ENCODE data around the gene PRICKLE4.
A peak's percentile ranks its signal among the peaks of the same experiment; 100 is the strongest.

Gene PRICKLE4

DNA sequence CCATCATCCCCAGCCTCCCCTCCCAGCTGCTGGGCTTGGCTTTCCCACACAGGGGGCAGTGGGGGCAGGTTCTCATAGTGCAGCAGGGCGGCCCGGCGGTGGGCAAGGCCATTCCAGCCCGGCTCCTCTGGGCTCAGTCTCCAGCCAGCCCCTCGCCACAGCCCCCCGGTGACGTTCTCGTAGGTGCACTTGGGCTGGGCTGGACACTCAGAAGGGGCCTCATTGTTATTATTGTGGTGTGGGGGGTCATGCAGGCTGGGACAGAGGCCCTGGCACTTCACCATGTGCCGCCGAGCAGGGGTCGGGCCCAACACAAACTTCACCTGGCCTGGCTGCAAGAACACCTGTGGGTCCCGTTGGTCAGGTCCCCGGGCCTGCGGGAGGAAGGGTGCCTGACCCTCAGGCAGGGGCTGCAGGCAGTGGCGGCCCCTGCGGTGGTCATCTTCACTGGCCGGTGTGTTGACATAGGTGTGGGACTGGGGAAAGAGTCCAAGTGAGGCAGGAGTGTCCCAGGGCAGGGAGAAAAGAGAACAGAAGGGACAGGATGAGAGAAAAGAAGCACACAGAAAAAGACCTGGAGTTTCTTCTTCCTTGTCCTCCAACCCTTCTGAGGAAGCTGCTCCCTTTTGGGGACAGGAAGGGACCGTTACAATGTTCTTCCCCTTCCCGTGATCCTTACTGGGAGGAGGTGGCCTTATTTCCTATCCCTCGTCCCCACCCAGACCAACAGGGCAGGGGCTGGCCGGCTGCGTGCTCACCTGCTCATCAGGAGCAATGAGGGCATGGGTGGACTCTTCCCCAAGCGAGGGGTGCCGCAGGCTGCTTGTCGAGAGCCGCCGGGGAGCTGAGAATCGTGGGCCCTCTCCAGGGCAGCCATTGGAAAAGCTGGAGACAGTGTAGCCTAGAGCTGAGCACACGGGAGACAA lies 9.3 kb upstream of the PRICKLE4 start:
- no peak for DNase-seq (ENCODE audit: low read depth in 2 of 2)

- no peak for DNase-seq (ENCODE audit: low read depth in 2 of 2)
Observed at GRCh38 chr6:41774841-41775240, 5.7 kb upstream of the PRICKLE4 start.

- DNase-seq (ENCODE audit: low read depth in 2 of 2), result no peak
Observed at GRCh38 chr6:41775293-41775882, 5.2 kb upstream of the PRICKLE4 start.

GRCh38 chr6:41777551-41778285 lies 2.9 kb upstream of the PRICKLE4 start:
- DNase-seq (ENCODE audit: low read depth in 2 of 2), result no peak

GRCh38 chr6:41778895-41779294 lies 1.7 kb upstream of the PRICKLE4 start:
- DNase-seq (ENCODE audit: low read depth in 2 of 2), result no peak

- no peak for DNase-seq (ENCODE audit: low read depth in 2 of 2)
Observed at GRCh38 chr6:41779336-41779735, 1.2 kb upstream of the PRICKLE4 start.

DNA sequence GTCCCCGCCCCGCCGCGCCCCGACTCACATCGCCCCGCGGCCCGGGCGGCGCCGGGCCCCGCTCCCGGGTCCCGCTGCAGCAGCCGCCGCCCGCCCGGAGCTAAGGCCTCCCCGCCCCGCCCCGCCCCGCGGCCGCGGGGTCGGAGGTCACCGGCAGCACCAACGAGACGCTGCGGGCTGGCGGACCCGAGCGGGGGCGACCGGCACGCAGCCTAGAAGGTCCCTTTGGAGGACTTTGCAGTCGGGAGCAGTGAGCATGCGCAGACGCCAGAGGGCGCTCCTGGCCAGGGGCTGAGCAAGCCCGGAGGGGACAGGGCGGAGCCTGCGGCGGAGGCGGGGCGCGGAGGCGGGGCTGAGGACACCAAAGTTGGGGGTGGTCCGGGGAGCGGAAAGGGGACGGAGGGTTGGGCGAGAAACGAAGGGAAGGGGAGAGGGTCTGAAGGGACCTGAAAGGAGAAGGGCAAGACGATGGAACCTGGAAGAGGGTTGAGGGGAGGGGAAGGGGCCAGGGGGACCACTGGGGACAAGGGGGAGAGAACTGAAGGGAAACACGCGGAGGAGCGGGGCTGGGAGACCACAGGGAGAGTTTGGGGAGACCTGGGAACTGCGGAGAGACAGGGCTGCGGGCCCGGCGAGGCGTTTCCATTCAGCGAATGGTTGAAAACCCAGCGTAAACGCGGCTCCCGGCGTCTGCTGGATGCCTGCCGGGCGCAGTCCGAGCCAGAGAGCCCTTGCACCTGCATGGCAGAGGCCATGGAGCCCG lies 613 bp upstream of the PRICKLE4 start, which contains the start of gene FRS3:
TSS of gene FRS3 (minus strand) at position 113 of the 763 bp plus-strand sequence. CDS start 2,913 bp downstream, outside the sequence.
- peak; percentile 100 for DNase-seq (ENCODE audit: low read depth in 2 of 2)

DNA sequence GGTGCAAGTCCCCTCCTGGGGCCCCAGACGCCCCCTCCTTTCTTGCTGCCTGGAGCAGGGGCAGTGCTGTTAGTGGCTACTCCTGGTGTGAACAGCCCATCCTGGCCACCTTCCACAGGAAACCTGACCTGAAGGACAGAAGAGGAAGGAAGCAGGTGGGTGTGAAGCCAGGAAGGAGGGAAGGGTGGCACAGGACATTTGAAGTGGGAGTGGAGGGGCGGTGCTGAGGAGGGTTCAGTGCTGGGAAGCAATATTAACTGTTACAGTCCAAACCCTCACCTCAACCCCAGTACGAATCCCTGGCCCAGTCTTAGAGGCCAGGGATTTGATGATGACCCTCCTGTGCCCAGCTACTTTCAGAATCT lies 766 bp downstream of the PRICKLE4 start:
- no peak for DNase-seq (ENCODE audit: low read depth in 2 of 2)

DNA sequence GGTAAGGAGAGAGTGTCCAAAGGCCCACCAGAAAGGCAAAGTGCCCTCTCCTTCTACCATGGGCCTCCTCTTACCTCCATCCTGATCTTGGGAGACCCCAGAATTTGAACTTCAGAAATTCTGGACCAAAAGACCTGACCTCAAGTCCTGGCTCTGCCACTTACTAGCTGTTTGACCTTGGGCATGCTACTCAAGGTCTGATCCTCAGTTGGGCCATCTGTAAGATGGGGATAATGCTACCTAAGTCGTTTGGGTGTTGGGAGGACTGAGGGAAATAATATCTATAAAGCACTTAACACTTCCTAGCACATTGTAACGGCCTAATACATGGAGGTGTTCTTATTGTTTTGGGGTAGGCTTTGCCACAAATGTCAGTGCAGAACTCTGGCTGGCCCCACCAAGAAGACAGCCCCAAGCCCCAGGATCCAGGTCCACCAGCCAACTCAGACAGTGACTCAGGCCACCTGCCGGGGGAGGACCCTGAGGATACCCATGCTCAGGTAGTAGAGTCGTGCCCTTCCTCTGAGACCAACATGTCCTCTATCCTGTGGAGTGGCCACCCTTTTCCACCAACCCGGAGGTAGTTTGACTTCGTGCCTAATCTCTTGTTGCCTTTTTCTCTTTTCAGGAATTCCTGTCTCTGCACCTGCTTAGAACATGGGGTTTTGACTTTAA lies 2.7 kb downstream of the PRICKLE4 start:
- DNase-seq (ENCODE audit: low read depth in 2 of 2), result no peak

DNA sequence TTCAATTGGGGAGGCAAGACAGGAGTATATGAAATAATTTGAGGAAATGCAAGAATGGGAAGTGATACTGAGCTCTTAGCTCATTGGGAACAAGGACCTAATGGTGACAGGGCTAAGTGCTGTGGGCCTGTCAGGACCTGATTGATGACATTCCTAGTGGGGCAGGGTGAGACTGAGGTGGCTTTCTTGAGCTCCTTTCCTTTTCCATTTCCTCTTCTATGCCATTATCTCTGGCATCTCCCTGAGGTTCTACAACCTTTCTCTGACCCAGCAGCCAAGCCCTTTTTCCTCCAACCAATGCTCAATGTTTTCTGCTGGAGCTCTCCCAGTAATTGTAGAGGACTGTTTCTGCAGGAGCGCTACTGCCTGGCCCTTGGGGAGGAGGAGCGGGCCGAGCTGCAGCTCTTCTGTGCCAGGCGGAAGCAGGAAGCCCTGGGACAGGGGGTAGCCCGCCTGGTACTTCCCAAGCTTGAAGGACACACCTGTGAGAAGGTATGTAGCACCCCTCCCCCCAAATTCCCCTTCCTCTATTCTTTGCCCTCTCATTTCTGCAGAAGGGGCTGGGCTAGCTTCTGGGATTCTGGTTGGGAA lies 4.1 kb downstream of the PRICKLE4 start:
- DNase-seq (ENCODE audit: low read depth in 2 of 2), result no peak

GRCh38 chr6:41785254-41785653 lies 4.7 kb downstream of the PRICKLE4 start:
- DNase-seq (ENCODE audit: low read depth in 2 of 2), result no peak

- no peak for DNase-seq (ENCODE audit: low read depth in 2 of 2)
Observed at GRCh38 chr6:41785689-41786450, 5.3 kb downstream of the PRICKLE4 start.

DNA sequence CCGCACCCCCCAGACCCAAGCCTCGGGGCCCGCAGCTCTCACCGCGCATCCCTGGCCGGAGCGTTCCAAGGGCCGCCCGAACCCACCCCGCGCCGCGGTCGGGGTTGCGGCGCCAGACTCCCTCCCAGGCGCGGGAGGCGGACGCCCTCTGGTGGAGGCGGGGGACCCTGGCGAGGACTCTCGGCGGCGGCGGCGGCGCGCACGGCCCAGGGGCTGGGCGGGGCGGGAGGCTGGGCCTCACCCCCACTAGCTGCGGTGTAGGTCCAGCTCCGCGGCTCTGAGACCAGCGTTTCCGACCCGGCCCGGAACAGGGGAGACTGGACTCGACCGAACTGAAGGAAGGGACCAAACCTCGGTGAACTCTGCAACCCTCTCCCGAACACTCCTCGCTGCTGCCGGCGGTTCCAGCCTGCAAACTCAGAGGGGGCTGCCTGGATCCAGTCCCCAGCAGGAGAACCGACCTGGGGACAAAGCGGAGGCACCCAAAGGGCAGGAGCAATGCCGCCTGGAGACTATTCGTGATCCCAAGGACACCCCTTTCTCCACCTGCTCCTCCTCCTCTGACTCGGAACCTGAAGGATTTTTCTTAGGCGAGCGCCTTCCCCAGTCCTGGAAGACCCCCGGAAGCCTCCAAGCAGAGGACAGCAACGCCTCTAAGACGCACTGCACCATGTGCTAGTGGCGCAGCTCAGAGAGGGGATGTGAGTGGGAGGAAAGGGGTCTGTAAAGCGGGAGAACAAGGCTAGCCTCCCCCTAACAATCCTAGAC lies 6.1 kb downstream of the PRICKLE4 start:
- DNase-seq (ENCODE audit: low read depth in 2 of 2), result peak; percentile 86 to 89

DNA sequence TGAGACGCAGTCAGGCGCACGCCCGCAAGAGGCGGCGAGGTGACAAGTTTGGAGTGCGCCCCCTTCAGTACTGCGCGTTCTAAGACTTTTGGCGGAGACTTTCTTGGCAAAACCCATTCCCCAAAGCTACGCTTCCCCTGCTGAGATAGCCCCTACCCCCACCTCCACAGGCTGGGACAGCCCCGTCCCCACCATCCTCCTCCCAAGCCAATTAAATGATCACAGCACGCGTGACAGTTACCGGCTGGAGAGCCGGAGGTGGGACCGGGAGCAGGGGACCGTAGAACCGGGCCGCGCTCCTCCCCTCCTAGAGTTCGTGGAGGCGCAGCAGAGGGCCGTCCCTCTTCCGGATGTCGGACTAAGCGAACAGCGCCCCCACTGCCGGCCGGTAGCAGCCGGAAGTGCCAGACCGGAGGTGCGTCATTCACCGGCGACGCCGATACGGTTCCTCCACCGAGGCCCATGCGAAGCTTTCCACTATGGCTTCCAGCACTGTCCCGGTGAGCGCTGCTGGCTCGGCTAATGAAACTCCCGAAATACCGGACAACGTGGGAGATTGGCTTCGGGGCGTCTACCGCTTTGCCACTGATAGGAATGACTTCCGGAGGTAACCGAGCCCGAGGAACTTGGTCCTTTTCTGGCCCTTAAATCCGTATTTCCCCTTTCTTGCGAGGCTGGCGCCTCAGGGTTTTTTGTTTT lies 6.8 kb downstream of the PRICKLE4 start, which contains the start of gene TOMM6:
TSS of gene TOMM6 (plus strand) at position 476 of the 699 bp plus-strand sequence. CDS start at position 480, 4 bp downstream.
- DNase-seq (ENCODE audit: low read depth in 2 of 2), result peak; percentile 92 to 94

GRCh38 chr6:41789390-41789724 lies 8.8 kb downstream of the PRICKLE4 start:
- no peak for DNase-seq (ENCODE audit: low read depth in 2 of 2)

DNA sequence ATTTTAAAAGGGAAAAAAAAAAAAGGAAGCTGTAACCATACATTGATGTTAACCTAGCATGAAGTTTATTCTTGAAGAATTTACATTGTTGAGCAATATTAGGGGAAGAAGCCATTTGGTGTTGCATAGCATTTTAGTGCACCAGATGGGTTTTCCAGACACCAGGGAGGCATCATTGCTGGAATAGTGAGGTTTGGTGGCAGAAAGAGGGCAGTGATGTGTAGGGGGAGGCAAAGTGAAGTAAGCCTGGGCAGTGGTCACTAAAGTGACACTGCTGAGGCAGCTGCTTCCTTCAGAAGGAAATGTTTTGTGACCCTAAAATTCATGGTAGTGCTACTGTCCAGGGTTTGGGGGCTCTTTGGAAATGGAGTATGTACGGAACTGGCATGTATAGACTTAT lies 9.5 kb downstream of the PRICKLE4 start:
- DNase-seq (ENCODE audit: low read depth in 2 of 2), result no peak

DNA sequence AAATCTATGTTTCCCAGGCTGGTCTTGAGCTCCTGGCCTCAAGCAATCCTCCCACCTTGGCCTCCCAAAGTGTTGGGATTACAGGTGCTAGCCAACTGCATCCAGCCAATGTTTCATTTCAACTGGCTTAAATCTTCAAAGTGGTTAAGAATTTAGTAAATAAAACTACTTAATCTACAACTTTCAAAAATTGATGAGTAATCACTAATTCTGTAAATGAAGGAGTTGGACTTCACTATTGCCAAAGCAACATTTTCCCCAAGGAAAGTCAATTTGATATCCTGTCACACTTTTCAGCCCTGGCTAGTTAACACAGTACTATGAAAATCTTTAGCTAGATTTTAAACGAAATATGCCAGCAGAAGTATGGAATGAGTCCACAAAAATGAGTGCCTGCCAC lies 10.7 kb downstream of the PRICKLE4 start:
- DNase-seq (ENCODE audit: low read depth in 2 of 2), result no peak

- DNase-seq (ENCODE audit: low read depth in 2 of 2), result no peak
Observed at GRCh38 chr6:41791984-41792383, 11.4 kb downstream of the PRICKLE4 start.

- no peak for DNase-seq (ENCODE audit: low read depth in 2 of 2)
Observed at GRCh38 chr6:41796474-41796873, 15.9 kb downstream of the PRICKLE4 start.

All from stimulated activated CD4-positive, alpha-beta T cell treated with anti-CD3 and anti-CD28 coated beads, Interleukin-1b, Interleukin-23, amount 100 ng/mL, for 4 hours (primary cell).